ENCODE measurements around the gene RAB3IL1. TPM values are rescaled to one million over a fixed set of nuclear protein-coding genes. Genes with fewer than 3 reads are reported as not detected.

Gene RAB3IL1, protein sequence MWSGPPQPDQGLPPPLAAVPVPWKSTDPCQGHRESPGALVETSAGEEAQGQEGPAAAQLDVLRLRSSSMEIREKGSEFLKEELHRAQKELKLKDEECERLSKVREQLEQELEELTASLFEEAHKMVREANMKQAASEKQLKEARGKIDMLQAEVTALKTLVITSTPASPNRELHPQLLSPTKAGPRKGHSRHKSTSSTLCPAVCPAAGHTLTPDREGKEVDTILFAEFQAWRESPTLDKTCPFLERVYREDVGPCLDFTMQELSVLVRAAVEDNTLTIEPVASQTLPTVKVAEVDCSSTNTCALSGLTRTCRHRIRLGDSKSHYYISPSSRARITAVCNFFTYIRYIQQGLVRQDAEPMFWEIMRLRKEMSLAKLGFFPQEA
- total RNA-seq: 9.1 and 12.6 TPM in 2 replicates

DNA sequence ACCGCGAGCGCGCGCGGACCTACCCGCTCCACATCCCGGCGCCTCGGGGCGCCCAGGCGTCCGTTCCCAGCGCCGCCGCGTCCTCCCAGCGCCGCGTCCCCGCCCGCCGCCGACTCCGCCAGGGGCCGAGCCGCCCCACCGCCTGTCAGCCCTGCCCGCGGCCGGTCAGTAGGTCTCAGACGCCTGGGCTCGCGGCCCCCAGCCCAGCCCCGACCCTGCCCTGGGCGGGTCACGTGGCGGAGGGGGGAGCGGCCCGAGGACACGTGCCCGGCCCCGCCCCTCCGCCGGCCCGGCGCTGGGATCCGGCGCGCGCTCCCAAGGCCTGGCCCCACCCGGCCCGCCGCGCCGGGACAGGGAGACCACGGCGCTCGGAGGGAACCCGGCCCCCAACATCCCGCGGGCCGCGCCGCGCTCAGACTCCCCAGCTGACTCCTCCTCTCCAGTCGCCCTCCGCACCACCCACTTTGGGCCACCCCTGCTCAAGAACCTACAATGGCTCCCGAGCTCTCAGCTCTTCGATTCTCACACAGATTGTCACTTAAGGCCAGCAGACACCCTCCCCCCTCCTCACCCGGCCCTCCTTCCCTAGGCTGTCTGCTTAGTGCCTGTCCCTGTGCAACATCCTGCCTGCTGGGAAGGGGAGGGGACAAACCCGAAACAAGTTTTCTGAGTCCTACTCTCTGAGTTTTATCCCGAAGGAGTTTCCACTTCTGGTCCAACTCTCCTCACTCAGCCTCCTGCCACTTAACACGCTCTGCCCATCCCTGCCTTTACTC is at the start of gene RAB3IL1:
TSS of gene RAB3IL1 (minus strand) at position 233 of the 776 bp plus-strand sequence. CDS start at position 34, 199 bp downstream.

DNA sequence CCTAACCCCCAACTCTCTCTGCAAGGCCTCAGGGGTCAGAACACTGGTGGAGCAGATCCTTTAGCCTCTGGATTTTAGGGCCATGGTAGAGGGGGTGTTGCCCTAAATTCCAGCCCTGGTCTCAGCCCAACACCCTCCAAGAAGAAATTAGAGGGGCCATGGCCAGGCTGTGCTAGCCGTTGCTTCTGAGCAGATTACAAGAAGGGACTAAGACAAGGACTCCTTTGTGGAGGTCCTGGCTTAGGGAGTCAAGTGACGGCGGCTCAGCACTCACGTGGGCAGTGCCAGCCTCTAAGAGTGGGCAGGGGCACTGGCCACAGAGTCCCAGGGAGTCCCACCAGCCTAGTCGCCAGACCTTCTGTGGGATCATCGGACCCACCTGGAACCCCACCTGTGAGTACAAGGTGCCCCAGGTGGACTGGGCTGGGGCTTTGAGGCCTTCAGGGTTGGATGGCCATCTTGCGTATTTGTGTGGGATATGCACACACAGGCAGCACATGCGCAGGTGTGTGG is 32.7 kb upstream of the RAB3IL1 start, which contains the start of gene BEST1:
TSS of gene BEST1 (plus strand) at position 317 of the 513 bp plus-strand sequence. CDS start 1,456 bp downstream, outside the sequence.

DNA sequence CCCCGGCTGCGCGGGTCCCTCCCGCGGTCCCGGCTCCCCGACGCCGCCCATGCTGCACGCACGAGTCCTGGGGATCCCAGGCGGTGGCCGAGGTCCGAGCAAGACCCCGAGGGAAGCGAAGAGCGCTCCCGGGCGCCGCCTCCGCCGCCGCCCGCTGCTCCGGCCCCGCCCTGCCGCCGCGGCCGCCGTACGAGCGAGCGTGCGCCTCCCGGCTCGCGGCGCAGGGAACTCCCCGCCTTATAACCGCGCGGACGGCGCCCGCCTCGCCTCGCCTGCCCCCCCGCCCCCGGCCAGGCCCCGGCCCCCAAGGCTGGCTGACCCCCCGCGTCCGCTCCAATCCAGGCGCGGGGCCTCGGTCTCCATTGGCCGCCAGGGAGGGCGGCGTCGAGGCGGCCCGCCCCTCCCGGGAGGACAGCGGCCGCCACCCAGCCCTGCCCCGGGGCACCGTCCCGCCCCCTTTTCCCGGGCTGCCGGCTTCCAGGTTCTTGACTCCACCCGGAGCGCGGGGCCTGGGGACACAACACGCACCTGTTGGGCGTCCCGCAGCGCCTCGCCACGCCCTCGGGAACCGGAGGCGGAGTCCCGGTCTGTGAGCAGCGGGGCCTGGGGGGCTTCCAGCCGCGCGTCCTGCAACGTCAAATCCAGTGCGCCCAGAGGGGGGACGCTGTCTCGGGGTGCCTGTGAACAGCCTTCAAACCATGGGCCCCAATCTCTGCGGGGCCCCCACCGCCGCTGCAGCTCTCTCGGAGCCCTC is 25.9 kb downstream of the RAB3IL1 start, which contains the start of gene FADS3:
TSS of gene FADS3 (minus strand) at position 215 of the 754 bp plus-strand sequence. CDS start at position 51, 164 bp downstream.

Other genes starting within 250 kb of the RAB3IL1 start
- gene DAGLA, start 237.2 kb downstream of the RAB3IL1 start, total RNA-seq: 1.9 and 2.7 TPM in 2 replicates
- 0.09 and 0.16 TPM in 2 replicates for gene MYRF, start 164.9 kb downstream of the RAB3IL1 start, total RNA-seq
- gene TMEM258, start 125.0 kb downstream of the RAB3IL1 start, total RNA-seq: 164 and 273 TPM in 2 replicates
- gene FEN1, start 124.7 kb downstream of the RAB3IL1 start, total RNA-seq: 3.4 and 7.3 TPM in 2 replicates
- 60.7 and 86.4 TPM in 2 replicates for gene FADS1, start 100.6 kb downstream of the RAB3IL1 start, total RNA-seq
- gene FADS2, start 89.3 kb downstream of the RAB3IL1 start, total RNA-seq: 160 and 190 TPM in 2 replicates
- 39.6 and 57.1 TPM in 2 replicates for gene FADS3, start 26.0 kb downstream of the RAB3IL1 start, total RNA-seq
- 2.5 and 4.6 TPM in 2 replicates for gene BEST1, start 32.8 kb upstream of the RAB3IL1 start, total RNA-seq
- 1,092 and 2,770 TPM in 2 replicates for gene FTH1, start 50.1 kb upstream of the RAB3IL1 start, total RNA-seq
- gene INCENP, start 206.4 kb upstream of the RAB3IL1 start, total RNA-seq: 4.5 and 6.6 TPM in 2 replicates

All from bronchial smooth muscle cell (primary cell).